Measurements from ENCODE around the gene RIN3.
A peak's percentile ranks its signal among the peaks of the same experiment; 100 is the strongest.

RIN3 gene

DNA sequence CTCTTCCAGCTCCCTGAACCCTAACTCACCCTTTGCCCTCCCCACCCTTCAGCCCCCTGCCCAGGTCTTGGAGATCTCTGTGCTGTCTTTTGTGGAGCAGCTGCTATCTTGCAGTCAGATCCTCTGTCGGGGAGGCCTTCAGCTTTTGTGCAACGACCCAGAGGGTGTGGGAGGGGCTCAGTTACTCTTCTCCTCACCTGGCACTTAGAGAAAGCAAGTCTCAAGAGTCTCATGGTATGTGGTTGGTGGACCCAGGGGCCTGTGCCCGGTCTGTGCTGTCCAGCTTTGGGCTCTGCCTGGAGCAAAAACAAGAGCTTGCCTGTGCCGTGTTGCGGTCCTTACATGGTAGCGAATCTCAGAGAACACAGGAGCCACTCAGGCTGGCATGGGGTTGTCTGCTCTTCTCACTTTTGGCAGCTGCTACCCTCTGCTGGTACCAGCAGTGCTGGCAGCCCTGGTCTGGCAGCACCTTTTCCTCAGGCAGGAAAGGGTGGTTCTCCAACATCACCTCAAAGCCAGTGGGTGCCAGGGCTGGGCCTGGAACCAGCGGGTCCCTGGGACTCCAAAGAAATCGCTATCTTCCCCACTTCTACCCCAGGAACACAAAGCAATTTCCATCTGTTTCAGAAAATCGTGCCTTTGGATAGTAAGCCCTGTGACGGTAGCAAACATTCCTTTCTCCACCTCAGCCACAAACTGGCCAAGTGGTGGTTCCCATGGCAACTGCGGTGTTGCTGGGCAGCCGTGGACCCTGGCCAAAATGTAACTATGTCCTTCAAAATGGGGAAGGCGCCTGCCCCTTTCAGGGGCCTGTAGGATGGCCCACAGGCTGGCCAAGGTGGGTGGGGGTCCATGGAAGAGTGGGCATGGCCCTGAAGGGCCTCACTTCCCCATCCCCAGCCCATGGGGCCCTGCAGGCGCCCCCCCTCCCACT is 90.0 kb downstream of the RIN3 start:
- no peak for DNase-seq

DNA sequence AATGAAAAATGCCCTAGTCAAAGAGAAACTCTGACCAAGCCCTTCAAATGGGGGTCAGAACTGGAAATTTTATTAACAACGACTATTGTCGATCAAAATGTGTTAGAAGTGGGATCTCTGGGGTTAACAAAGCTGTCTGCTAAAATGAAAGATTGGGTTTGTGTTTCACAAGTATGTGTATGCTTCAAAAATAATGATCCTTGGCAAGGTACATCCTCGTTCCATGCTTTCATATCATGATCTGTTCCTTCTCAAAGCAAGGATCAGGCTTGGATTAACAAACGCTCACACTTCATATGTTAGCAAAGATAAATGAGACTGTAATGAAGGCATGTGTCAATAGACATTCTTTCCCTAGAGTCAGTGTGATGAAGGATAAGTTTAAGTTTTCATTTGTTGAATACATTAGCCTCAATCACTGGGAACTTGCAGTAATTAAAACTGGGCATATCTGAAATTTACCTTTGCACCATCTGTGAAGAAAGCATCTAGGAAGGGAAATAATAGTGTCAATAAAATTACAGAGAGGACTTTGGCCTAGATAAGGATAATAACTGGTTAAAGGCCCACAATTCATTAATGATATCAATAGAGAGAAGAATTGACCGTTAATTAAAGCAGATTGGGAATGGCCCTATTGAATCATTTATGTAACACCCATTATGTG is 91.8 kb downstream of the RIN3 start:
- DNase-seq = no peak

DNA sequence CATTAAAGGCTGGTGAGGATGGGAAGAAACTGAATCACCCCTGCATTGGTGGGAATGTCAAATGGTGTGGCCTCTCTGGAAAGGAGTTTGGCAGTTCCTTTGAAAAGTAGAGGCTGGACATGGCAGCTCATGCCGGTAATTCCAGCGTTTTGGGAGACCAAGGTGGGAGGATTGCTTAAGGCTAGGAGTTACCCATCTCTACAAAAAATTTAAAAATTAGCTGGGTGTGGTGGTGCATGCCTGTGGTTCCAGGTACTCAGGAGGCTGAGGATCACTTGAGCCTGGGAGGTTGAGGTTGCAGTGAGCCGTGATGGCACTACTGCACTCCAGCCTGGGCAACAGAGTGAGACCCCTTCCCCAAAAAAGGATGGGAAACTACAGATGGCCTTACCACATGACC is 93.7 kb downstream of the RIN3 start:
- no peak for DNase-seq

DNA sequence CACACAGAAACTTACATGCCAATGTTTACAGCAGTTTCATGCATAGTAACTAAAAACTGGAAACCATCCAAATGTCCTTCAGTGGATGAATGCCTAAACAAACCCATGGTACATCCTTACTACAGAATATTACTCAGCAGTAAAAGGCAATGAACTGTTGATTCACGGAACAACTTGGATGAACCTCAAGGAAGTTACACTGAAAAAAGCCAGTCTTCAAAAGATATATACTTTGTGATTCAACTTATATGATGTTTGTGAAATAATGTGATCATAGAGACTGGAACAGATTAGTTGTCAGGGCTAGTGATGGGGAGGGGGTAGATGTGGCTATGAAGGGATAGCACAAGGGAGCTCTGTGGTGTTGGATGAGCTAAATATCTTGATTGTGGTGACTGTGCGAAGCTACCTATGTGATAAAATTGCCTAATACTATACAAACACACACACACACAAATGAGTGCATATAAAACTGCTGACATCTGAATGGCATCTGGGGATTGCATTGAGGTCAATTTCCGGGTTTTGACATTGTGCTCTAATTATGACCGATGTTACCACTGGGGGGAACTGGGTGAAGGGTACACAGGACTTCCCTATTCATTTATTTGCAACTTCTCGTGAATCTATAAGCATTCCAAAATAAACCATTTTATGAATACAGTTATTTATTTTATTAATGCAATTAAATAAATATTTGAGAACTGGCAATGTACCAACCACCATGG is 94.3 kb downstream of the RIN3 start:
- DNase-seq = no peak

DNA sequence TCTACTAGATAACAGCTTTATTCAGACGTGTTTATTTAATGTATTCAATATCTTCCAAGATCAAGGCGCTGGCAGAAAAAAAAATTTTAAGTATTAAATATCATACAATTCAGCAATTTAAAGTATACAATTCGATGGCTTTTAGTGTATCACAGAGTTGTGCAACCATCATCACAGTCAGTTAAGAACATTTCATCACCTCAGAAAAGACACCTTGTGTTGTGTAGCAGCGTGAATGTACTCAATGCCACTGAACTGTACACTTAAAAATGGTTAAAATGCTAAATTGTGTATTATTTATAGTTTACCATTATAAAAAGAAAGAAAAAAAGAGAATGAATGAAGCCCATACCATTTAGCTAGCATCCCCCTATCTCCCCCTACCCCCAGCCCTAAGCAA is 96.4 kb downstream of the RIN3 start:
- no peak for DNase-seq

DNA sequence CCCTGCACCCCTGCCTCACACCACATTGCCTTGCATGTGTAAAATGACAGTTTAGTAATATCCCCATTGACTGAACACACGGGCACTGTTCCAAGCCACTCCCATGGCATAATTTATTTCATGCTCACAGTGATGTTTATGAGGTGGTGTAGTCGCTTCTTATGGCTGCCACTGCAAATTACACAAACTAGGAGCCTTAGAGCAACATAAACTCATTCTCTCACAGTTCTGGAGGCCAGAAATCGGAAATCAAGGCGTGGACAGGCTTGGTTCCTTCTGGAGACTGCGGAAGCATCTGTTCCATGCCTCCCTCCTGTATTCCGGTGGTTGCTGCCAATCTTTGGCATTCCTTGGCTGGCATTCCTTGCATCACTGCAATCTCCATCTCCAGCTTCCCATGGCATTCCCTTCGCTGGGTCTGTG is 97.3 kb downstream of the RIN3 start:
- no peak for DNase-seq

DNA sequence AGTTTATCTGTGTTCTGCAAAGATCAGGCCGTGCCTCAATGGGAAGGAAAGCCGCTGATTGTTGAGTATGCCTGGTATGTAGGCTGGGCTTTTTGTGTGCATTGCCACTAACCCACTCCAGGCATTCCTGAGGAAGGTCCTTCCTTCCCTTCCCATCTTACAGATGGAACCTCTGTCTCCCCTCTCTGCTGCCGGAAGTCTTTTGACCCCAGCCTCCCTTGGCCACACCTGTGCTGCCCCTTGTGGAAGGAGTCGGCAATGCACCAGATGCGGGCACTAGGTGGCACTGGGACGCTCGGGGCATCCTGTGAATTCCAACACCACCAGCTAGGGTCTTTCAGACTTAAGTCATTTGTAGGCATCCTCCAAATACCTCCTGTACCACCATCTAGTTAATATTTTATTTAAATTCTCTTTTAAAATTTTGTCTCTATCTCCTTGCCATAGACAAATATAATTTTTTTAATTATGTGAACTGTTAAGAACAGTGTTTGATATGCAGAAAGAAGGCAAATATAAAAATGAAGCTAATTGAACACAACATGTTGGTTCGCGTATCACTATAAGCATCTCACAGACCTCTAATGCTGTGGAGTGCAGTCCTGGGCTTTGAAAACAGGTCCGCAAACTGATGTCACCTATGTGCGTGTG is 99.6 kb downstream of the RIN3 start:
- DNase-seq = peak; percentile 9

DNA sequence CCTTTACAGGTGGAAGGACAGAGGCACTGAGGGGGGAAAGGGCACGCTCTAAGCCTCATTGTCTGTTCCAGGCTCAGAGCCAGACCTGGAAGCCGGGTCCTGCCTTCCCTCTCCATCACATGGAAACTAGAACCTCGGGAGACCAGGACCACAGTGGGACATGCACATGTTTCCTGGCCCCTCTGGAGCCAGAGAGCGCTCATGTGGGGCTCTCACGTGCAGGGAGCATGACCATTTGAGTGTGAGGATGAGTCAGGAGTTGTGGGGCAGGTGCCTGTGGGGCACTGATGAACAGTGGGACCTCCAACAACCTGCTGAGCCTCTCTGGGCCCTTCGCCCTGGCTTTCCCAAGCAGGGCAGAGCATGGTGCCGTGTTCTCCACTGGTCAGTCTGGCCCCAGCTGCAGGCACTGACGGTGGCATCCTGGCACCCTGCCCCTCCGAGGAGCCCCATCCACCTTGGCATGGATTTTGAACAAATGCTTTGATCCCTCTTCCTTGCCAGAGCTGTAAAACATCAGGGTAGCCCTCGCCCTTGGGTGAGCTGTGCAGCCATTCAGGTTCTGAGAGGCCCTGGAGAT is 100.2 kb downstream of the RIN3 start:
- DNase-seq = no peak

DNA sequence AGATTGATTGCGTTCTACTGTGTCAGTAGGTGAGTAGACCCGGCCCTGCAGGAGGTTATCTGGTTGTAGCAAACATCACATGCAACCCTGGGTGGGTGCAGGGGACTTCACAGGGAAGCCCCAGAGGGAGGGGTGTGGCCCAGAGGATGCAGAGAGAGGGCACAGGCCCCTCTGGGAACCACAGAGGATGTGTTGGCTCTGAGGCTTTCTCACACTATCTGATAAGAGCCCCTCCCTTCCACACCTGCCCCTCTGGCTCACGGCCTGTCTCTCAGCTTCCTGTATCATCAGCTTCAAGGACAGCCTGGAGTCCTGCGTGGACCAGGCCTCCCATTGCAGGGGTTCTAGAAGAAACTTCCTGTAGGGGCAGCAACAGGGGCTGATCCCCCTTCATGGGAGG is 101.9 kb downstream of the RIN3 start:
- DNase-seq = no peak

DNA sequence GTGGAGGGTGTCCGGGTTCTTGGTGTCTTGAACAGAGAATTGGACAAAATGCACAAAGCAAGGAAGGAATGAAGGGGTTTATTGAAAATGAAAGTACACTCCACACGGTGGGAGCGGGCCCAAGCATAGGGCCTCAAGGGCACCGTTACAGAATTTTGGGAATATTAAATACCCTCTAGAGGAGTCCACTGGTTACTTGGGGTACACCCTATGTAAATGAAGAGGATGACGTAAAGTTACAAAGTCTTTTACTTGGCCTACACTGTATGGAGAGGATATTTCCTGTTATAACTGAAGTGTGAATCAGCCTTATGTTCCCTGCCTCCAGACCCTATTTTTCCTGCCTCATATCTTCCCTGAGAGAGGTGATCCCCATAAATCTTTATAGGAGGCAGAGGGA is 102.6 kb downstream of the RIN3 start:
- DNase-seq = no peak

DNA sequence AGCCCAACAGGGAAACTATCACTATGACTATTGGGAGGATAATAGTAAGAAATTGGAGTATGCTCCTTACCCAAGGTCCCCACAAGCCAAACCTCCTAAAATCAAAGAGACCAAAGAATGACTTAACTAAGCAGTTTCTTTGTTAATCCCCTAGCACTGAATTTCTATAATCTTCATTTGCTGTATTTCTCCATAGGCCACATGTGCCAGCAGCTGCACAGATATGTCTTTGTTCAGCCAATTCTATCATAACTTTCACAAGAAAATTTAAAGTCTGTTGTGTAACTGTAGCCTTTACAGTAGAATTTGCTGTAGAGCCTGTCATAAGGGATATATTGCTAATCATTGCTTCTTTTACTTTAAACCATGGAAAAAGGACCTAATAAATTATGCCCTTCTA is 104.0 kb downstream of the RIN3 start:
- DNase-seq = no peak

DNA sequence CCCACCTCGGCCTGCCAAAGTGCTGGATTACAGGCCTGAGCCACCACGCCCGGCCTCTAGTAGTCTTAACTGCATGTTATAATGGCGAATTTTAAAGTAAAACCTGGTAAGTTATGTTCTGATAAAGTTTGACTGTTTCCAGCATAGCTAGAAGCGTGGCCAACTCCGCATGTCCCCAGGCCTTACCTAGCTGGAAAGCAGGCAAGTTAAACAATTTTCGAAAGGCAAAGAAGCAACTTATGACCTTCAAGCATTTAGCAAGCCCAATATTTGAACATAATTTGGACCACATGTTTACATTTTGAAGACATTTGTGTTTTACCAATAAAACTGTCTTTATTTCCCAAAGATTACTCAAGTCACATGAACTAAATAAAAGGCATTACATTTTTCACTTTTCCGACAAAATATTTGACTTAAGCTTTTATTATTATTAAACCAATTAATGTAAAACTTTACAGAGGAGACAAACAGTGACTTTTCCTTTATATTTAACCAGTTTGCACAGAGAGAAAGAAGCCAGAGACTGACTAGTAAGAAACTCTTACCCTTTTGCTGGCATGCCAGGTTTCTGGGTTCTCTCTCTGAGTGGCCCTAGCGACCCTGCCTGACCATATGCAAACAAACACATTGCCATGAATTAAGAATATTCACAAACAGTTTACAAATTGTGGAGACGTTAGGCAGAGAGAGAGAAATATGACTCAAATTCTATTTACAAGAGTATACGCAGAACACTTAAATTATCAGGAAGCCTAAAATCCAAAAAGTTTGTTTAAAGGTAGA is 106.3 kb downstream of the RIN3 start:
- DNase-seq = no peak

DNA sequence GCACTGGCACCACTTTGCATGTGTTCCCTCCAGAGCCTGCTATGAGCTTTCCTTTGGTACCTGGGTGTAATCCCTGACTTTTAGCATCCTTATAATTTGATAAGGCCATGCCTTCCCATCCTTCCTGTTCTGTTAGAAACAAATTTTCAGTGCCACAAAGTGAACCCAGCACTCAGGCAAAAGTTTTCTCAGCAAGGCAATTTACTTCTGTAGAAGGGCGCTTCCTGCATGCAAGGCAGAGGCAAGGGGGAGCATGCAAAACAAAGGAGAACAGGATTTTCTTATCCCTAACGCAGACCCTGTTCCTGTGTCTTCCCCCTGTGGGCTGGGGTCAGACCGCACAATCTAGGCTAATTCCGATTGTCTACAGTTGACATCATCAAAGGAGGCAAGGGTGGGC is 108.7 kb downstream of the RIN3 start:
- DNase-seq = no peak

DNA sequence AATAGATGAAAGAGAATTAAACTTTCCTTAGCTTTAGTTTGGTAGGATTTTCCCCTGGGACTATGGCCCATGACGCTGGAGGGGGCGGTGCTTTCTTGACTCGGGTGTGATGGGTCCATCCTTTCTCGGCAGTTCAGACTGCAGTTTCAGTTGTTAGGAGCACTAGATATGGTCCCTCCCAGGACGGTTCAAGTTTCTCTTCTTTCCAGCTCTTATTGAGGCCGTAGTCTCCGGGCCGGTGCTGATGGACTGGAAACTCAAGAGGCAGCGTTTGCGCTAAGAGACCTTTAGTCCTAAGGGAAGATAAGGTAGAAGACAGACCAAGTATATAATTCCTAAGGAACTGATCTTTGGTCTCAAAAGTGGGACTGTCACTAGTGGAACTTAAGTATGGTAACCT is 111.2 kb downstream of the RIN3 start:
- no peak for DNase-seq

DNA sequence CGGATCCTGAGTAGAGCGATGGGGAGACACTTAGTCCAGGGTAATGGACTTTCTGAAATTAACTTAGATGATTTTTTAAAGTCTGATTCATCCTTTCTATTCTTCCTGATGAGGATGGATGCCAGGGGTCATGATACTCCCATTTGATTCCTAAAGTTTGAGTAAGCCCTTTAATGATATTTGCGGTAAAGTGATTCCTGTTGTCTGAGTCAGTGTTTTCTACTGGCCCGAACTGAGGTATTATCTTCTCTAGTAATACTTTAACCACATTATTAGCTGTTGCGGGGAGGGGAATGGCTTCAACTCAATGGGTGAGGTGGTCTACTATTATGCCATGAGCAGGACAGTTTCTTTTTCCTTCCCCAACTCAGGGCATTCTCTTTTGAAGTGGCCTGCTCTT is 111.6 kb downstream of the RIN3 start:
- no peak for DNase-seq

DNA sequence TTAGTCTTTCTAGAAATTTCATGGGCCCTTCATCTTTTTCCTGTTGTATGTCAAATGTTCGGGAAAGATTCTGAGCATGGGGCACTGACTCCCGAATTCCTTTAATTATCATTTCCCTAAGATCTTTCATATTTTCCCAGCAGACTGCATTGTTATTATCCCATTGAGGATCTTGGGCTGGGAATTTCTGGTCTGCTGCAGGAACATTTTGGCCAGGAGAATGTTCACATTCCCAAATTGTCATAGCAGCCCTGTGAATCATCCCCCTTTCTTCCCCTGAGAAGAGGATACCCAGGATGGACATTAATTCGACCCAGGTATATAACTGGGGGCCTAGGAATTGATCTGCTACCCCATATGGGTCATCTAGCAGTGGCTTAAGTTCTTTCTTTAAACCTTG is 112.5 kb downstream of the RIN3 start:
- DNase-seq = no peak

DNA sequence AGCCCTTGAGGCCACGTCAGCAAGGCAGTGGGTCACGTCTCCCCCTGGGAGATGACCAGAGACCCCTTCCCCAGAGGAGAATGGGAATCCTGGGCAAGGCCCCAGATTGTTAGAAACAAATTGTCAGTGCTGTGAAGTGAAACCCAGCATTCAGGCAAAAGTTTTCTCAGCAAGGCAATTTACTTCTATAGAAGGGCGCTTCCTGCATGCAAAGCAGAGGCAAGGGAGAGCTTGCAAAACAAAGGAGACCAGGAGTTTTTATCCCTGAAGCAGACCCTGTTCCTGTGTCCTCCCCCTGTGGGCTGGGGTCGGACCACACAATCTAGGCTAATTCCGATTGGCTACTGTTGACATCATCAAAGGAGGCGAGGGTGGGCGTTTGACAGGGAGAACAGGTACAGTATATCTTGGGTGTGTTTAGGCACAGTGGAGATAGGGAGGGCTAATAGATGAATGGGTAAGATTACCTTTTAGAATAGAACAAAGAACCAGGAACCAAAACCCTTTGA is 114.2 kb downstream of the RIN3 start:
- no peak for DNase-seq

DNA sequence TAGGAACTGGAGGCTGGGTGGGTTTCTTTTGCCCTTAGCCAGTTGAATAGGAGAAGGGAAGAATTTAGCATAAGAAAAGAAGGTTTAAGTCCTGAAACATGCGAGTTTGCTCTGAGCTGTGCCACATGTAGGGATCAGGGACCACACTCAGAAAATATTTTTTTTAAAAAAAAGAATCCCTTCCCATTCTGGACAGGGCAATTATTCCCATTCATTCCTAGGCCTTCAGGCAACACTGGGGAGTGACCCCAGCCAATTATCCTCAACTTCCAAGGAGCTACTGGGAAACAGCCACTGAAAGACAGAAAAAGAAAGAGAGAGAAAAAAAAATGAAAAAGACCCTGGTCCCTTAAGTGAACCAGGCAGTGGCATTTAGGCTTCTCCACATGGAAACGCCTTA is 115.1 kb downstream of the RIN3 start:
- DNase-seq = no peak

DNA sequence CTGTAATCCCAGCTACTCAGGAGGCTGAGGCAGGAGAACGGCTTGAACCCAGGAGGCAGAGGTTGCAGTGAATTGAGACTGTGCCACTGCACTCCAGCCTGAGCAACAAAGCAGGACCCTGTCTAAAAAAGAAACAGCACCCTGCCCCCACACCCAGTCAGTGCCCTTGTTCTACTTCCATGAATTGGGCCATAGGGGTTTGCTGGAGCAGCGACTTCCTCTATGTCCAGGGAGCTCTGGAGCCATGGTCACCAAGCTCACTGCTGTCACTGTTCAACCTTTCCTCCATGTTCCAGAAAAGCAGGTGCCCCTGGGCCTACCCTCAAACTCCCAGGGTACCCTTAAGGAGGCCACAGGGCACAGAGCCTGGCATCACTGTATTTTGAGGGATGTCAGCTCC is 116.8 kb downstream of the RIN3 start:
- DNase-seq = no peak

DNA sequence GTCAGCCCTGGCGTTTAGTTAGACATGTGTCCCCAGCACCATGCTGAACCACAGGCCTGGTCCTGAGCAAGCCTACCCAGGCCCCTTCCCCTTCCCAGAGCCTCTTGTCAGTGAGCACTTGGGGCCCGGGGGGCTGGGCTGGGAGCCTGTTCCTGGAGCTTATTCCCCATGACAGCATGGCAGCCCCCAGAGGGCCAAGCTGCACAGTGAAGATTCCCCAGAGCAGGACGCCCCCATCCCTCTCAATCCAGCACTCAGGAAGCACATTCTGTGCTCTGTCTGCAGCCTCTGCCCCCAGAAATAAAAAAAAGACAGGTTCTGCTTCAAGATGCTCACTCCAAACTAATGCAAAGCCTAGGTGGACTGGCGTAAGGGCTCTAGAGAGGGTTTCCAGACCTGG is 117.5 kb downstream of the RIN3 start:
- no peak for DNase-seq

DNA sequence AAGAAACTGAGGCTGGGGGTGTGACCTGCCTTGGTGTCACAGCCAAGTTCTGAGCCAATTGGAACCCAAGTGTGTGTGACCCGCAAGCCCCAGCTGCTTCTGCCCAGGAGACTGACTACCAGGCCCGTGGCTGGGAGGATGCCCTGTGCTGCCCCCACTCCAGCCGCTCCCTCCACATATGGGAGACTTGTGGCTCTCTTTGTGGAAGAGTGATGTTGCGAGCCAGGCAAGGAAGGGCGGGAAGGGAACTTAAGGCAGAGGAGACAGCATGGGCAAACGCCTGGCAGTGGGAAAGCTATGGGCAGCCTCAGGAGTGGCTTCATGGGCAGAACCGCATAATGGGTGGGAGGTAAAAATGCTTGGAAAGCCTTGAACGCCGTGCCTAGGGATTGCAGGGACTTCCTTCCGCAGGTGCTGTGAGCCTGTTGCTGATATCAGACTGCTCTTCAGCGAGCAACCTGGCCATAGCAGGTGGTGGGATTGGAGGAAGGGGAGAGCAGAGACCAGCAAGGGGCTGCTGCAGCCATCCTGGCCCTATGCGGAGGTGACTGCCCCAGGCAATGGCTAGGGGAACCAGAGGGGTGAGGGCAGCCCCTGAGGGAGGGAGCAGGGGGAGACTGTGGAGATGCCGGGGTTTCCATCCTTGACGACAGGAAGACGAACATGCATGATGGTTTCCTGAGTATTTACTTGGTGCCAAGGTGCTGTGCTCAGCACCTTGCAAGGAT is 119.1 kb downstream of the RIN3 start:
- no peak for DNase-seq

Data from NCI-H524 treated with DMSO at 0.1 percent for 48 hours (cell line).